CD4-positive, alpha-beta T cell treated with Interleukin-12 subunit alpha and Interleukin-12 subunit beta, for 1 hour (primary cell): ENCODE results near the gene TRAPPC12.

ENCODE experiments used
- DNase-seq: peaks from one replicate; pipeline ENCODE4 v3.0.0-alpha.2; 2020

TRAPPC12 gene

GRCh38 chr2:3409627-3410170 lies 30.2 kb downstream of the TRAPPC12 start:
- no peak for DNase-seq

DNA sequence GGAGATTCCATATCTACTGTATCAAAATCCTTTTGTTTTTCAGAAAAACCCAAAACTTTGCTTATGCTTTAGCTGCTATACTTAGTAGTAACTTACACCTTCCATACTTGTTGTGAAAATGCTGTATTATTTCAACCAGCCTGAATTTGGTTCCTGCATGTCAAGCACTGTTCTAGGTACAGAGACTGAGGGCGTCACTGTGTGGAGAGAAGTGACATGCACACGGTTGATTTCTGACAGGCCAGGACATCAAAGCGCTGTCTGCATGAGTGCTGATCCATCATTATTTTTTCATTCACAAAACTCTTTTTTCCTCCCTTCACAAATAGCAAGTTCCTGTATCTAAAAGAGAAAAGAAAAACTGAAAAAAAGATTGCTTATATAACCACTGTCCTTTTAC lies 31.6 kb downstream of the TRAPPC12 start:
- no peak for DNase-seq

DNA sequence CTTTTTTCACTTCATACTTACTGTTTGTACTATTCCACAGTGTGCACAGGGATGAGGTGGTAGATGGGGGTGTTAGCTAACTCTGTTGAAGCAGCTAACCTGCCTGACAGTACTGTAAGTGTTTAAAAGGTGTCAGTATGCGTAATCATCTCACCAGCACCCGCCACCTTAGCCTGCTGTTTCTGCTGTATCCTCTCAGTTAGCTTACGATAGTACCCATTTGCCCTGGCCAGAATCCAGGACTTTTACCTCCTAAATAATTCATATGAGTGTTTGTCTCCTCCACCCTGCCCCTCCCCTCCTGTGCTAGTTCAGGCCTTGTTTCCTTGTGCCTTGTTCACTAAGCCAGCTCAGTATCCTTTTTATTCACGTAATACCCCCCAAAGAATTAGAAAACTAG lies 34.2 kb downstream of the TRAPPC12 start:
- no peak for DNase-seq

- DNase-seq = no peak
Measured at GRCh38 chr2:3414133-3414860, 34.8 kb downstream of the TRAPPC12 start.

GRCh38 chr2:3418766-3419404 lies 39.4 kb downstream of the TRAPPC12 start:
- DNase-seq = no peak

DNA sequence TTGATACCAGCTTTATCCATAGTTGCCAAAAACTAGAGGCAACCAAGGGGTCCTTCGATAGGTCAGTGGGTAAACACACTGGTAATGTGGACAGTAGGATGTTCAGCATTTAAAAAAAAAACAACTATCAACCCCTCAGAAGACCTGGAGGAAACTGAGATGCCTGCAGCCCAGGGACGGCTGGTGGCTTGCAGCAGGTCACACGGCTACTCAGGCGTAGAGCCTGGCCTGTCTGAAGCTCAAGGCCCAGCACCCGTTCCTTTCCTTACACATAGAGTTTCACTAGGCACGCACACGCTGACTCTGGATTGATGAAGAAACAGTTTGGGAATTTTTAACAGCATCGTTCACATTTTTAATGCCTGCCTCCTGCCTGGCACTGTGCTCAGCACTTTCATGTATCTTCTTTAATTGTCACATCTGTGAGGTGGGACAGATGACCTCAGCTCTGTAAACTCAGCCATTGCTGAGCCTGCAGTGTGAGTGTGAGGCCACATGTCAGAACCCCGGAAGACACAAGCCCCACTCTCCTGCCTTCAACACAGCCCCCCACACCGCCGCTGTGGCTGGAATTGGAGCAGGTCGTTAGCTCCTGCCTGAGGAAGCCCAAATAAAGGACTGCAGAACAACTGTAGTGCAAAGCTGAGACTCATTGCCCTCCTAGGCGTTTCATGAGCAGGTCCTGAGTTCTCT lies 40.7 kb downstream of the TRAPPC12 start:
- DNase-seq = no peak

- DNase-seq = no peak
Measured at GRCh38 chr2:3420769-3421397, 41.4 kb downstream of the TRAPPC12 start.

DNA sequence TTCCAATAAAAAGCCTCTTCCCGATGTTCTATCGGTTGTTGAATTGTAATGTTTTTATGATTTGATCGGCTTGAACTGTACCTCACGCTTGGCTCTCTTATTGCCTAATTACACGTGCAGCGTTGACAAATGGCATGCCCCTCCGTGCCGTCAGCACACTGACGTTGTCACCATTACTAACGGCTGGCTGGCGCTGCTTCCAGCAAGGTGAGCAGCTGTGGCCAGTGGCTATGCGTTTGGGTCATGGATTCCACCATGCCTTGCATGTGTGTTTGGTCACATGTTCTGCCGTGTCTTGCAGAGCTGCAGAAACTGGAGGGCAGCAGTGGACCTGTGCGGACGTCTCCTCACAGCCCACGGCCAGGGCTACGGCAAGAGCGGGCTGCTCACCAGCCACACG lies 42.1 kb downstream of the TRAPPC12 start:
- DNase-seq = no peak

DNA sequence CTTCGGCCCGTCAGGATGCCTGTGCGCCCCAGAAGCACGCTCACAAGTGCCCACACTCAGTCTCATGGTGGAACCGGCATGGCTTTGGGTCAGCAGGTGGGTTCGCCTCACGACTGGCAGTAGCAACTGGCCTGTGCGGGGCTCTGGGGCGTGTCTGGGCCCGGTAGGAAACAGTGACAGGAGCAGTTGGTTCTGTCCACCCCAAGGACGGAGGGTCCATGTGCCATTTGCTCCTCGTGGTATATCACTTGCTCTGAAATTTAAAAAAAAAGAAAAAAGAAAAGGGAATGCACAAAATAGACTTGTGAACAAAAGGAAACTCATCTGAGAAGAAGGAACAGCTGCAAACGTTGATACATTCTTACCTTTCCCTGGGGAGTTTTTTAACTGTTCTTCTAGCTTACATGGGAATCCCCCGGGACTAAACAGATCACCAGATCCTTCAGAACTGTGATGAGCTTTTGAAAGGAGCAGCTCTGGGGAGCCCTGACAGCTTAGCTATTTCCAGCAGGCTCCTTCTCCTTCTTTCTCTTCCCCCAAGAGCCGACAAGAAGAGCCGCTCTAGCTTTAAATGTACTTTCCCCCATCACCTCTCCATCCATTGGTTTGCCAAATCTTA lies 42.8 kb downstream of the TRAPPC12 start:
- no peak for DNase-seq

DNA sequence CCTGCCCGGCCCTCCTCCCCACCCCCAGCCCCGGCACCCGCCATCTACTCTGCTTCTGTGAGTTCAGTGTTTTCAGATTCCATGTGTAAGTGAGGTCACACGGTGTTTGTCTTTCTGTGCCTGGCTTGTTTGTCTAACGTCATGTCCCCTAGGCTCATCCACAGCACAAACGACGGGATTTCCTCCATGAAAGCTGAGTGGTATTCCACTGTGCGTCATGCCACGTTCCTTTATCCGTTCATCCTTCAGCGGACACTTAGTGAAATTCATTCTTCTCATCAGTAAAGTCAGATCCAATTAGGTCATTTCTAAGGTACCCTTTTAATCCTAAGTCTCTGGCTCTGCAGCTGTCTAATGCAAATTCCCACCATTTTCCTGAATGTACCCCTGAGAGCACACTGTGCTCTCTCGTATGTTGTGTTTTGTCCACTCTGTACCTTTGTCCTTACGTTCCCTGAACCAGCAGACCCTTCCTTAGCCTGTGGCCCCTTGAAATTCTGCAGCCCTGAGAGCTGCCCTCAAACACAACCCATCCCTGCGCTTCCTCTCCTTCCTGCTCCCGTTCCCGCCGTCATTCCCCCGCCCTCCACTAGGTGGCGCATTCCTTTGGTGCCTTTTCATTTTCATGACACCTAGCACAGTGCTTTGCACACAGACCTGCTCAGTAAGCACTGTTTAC lies 44.1 kb downstream of the TRAPPC12 start:
- DNase-seq = peak; percentile 71

DNA sequence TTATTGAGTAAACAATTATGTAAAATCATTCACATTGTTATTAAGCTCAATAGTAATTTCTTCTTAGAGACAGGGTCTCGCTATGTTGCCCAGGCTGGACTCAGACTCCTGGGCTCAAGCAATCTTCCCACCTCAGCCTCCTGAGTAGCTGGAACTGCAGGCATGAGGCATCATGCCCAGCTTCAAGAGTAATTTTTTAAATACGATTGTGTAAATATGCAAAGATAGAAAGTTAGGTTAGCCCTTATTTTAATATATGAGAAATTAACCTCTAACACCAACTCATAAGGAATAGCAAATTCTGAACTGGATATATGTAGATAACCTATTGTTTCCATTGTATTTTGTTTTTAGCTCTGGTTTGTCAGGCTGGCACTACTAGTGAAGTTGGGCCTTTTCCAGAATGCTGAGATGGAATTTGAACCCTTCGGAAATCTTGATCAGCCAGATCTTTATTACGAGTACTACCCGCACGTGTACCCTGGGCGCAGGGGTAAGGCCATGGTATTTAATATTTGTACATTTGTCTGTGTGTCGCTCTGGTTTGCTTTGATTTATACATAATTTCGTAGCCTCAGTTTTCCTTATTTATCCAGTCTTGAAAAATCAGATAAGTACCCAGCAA lies 44.8 kb downstream of the TRAPPC12 start:
- DNase-seq = no peak

- DNase-seq = no peak
Measured at GRCh38 chr2:3426615-3427014, 47.1 kb downstream of the TRAPPC12 start.

GRCh38 chr2:3427272-3427671 lies 47.8 kb downstream of the TRAPPC12 start:
- DNase-seq = no peak

GRCh38 chr2:3428577-3428976 lies 49.1 kb downstream of the TRAPPC12 start:
- DNase-seq = no peak

GRCh38 chr2:3429066-3429610 lies 49.6 kb downstream of the TRAPPC12 start:
- no peak for DNase-seq

GRCh38 chr2:3430172-3430571 lies 50.7 kb downstream of the TRAPPC12 start:
- DNase-seq = no peak

DNA sequence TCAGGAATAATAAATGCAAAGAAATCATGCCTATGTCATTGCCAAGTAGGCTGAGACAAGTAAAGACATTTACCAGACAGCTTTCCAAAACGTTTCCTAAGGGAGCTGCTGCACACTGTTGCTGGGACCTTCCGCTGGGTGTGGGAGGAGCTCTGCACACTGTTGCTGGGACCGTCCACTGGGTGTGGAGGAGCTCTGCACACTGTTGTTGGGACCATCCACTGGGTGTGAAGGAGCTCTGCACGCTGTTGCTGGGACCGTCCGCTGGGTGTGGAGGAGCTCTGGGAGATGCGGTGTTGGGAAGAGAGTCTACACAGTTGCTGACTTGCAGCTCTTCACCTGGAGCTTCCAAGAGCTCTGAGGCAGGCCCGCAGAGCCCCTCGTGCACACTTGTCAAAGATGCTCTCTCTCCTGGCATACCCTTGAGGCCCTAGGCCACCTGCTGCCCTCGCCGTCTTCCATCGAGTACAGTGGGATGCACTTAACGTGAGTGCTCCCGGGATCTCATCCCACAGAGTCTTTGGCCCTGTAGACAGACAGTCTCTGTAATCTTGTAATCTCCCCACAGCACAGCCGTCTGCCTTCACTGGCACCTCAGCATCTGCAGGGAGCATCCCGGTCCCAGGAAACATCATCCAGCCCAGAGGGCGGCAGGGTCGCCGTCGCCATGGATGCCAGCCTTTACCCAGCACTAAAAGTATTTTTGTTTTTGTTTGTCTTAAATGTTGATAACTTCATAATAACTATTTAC lies 51.4 kb downstream of the TRAPPC12 start:
- DNase-seq = no peak

DNA sequence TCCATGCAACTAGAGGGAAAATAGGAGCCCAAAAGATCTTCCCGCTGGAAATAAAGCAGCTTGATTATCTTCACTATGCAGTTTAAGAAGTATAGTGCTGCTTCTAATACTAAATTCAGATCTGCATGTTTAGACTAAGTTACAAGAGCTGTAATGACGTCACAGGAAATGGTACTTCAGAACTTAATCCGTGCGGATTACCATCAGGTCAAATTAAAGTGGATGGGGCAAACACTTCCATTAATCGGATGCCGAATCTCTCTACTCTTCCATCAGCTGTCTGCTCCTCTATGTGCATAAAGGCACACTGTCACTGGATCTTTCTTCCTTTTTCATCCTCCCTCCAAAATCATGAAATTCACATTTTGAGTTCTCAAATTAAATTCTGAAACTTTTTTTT lies 52.6 kb downstream of the TRAPPC12 start:
- no peak for DNase-seq

GRCh38 chr2:3432693-3433338 lies 53.3 kb downstream of the TRAPPC12 start:
- no peak for DNase-seq

DNA sequence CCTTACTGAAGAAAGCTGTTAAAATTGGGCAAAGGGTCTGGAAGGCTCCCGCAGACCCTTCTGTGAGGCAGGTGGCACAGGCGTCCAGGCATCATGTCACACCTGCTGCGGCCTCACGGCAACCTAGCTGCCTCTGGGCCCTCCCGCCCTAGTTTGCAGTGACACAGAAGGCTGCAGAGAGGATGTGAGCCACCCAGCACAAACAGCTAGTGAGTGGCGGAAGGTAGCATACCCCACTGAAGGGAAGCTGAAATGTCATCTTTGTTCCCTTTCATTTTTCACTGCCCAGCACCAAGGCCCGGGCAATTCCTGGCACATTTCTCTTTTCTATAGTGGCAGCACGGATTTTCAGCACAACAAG lies 53.8 kb downstream of the TRAPPC12 start:
- DNase-seq = no peak
